Neutrophil (primary cell): Measurements from ENCODE around the gene GMDS.
"Not testable (repeated sequence)": the region's sequence is repeated elsewhere in the genome, so short reads cannot be mapped to it uniquely, and the experiment has no call there.

Source experiments
- H3K27ac ChIP-seq: fragments of 200-600 bp; sonication (generic); 2 replicates; pipeline ENCODE4 v1.5.1; 2016; ENCODE audit warnings: mild to moderate bottlenecking, moderate library complexity
- H3K27me3 ChIP-seq: fragments of 200-600 bp; sonication (generic); 2 replicates; pipeline ENCODE4 v1.6.0; 2016; ENCODE audit warnings: mild to moderate bottlenecking
- H3K36me3 ChIP-seq: fragments of 200-600 bp; sonication (generic); 2 replicates; pipeline ENCODE4 v1.5.1; 2017
- H3K4me1 ChIP-seq, 2 experiments: fragments of 200-600 bp in 1 of 2; sonication (generic) in 1 of 2; 1 replicate in 1 of 2; 2 replicates in 1 of 2; pipeline versions ENCODE4 v1.5.1 to v1.6.1; 2013 to 2016; ENCODE audit warnings: low read depth in 1 of 2, low read length in 1 of 2, mild to moderate bottlenecking in 1 of 2, moderate library complexity in 1 of 2; ENCODE audit not compliant: control insufficient read depth in 1 of 2, insufficient read depth in 1 of 2
- H3K4me3 ChIP-seq, 2 experiments: fragments of 200-600 bp in 1 of 2; sonication (generic) in 1 of 2; 1 replicate in 1 of 2; 2 replicates in 1 of 2; pipeline ENCODE4 v1.5.1; 2013 to 2016; ENCODE audit warnings: low read depth in 1 of 2, low read length in 1 of 2, mild to moderate bottlenecking in 1 of 2, moderate library complexity in 1 of 2
- H3K9me3 ChIP-seq: fragments of 200-600 bp; sonication (generic); 2 replicates; pipeline ENCODE4 v1.5.1; 2016
- CTCF ChIP-seq: fragments of 200-600 bp; sonication (generic); IDR thresholded peaks from 2 replicates; pipeline ENCODE4 v1.5.1; 2016; ENCODE audit warnings: antibody characterized with exemption

GMDS gene

GRCh38 chr6:1848752-1849151 is 396.7 kb downstream of the GMDS start:
- peaks cover 8 to 12% of the 10 kb centered on the region in 2 experiments for H3K4me1 ChIP-seq

GRCh38 chr6:1846611-1847010 is 398.8 kb downstream of the GMDS start:
- no peak overlapping the region for H3K27ac ChIP-seq

More at GRCh38 chr6:1848752-1849151, 396.7 kb downstream of the GMDS start:
- Histone ChIP-seq H3K27me3 (no peaks in the 10 kb centered on the region), H3K4me3 (no peak overlapping the region), H3K27ac (no peak overlapping the region), H3K36me3 (no peaks in the 10 kb centered on the region), H3K9me3 (no peaks in the 10 kb centered on the region)
- TF ChIP-seq CTCF, result no peak

GRCh38 chr6:1845543-1845942 is 399.9 kb downstream of the GMDS start:
- not testable (repeated sequence) for H3K9me3 ChIP-seq, H3K36me3 ChIP-seq, H3K27me3 ChIP-seq, H3K4me3 ChIP-seq, H3K27ac ChIP-seq
- H3K4me1 ChIP-seq, result peaks cover 8 to 10% of the 10 kb centered on the region in 2 experiments

More at GRCh38 chr6:1846611-1847010, 398.8 kb downstream of the GMDS start:
- Histone ChIP-seq H3K4me1 (peaks cover 8 to 12% of the 10 kb centered on the region in 2 experiments), H3K4me3 (no peak overlapping the region), H3K9me3 (no peaks in the 10 kb centered on the region), H3K36me3 (no peaks in the 10 kb centered on the region), H3K27me3 (no peaks in the 10 kb centered on the region)
- TF ChIP-seq CTCF, result no peak

- no peaks in the 10 kb centered on the region for H3K4me1 ChIP-seq
- TF ChIP-seq CTCF, result no peak
- no peaks in the 10 kb centered on the region for H3K27me3 ChIP-seq
- H3K4me3 ChIP-seq, result no peak overlapping the region
- no peak overlapping the region for H3K27ac ChIP-seq
- no peaks in the 10 kb centered on the region for H3K36me3 ChIP-seq
- H3K9me3 ChIP-seq, result no peaks in the 10 kb centered on the region
Observed at GRCh38 chr6:1842334-1842733, 403.1 kb downstream of the GMDS start.

- H3K9me3 ChIP-seq, result no peaks in the 10 kb centered on the region
- TF ChIP-seq CTCF, result no peak
- no peak overlapping the region for H3K27ac ChIP-seq
Observed at GRCh38 chr6:1841136-1841535, 404.3 kb downstream of the GMDS start.

GRCh38 chr6:1840491-1841121 is 404.8 kb downstream of the GMDS start:
- Histone ChIP-seq H3K27me3 (no peaks in the 10 kb centered on the region), H3K27ac (no peak overlapping the region), H3K4me1 (no peaks in the 10 kb centered on the region), H3K9me3 (no peaks in the 10 kb centered on the region), H3K36me3 (no peaks in the 10 kb centered on the region), H3K4me3 (no peak overlapping the region)
- TF ChIP-seq CTCF, result no peak

More at GRCh38 chr6:1841136-1841535, 404.3 kb downstream of the GMDS start:
- no peaks in the 10 kb centered on the region for H3K4me1 ChIP-seq
- no peak overlapping the region for H3K4me3 ChIP-seq
- no peaks in the 10 kb centered on the region for H3K36me3 ChIP-seq
- no peaks in the 10 kb centered on the region for H3K27me3 ChIP-seq
